HG03175 (cell line): Measurements from ENCODE around the gene SPATA31D4.

Source experiments
- ATAC-seq: cut with Tn5 transposase; IDR thresholded peaks from one replicate; pipeline ENCODE4 v1.9.1; 2021; ENCODE audit warnings: mild to moderate bottlenecking, moderate library complexity; ENCODE audit not compliant: unreplicated experiment

SPATA31D4 gene

DNA sequence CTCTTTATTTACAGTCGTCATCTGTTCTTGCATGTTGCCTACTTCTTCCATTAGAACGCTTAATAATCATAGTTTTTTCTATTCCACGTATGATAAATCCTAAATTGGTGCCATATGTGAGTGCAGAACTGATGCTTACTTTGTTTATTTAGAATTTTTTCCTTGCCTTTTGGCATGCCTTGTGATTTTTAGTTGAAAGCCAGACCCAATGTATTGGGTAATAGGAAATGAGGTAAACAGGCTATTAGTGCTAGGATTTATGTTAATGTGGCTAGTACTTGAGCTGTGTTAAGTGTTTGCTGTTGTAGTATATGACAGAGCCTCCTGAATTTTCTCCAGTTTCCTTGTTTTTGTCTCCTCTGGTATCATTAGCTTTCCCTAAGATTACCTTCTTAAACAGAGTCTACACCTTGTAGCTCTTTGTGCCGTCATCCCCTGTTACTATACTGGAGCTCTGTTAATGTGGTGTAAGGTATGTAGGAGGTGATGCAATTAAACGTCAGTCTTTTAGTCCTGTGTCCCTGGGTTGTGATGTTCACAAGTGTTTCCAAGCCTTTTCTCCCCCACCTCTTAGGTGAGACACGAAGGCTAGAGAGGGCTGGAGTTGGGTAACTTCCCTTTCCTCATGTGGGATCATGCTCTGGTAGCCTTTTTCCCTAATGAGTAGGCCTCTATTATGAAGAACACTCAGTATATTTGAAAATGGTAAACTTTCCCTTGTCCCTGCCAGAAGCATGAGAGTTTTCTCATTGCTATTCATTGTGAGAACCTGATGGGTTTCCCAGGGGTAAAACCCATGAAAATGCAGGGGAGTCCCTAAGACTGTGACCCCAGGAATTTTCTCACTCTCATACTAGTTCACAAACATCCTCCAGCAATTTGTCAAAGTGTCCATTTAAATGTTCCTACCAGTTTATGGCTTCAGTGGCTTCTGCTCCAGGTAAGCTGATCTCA is 36.3 kb downstream of the SPATA31D4 start:
- ATAC-seq = no peak

DNA sequence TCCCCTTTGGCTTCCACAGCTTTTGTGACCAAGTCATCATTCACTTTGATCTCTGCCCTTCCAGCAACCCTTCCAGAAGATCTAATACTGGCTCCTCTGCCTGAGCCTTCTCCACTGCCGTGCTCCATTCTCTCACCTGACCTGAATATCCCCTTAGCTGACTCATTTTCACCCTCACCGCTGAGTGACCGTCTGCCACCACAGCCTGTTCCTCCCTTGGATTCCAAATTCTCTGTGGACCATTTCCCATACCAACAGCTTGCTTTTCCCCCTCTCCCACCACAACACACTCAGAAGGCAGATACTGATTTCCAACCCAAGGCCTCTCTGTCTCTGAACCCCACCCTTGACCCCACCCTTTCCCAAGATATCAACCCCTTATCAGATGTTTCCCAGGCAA is 39.8 kb downstream of the SPATA31D4 start:
- ATAC-seq = no peak

- ATAC-seq = no peak
Measured at GRCh38 chr9:81969971-81970370, 41.7 kb downstream of the SPATA31D4 start.

DNA sequence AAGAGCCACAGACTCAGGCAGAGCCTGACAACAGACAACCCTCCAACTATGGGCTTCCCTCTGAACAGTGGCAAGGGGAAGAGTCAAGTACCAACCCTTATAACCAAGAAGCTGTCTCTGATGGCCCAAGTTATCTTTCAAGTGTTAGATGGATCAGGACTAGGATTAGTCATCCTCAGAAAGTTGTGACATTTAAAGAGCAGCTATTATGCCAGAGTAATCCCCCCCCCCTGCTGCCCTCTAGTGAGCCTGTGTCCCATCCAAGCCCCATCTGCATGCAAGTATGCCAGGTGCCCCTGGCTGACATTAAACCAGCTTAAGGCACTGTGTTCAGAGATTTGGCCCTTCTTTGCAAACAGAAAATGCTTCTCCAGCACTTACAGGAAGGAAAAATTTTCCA is 43.5 kb downstream of the SPATA31D4 start:
- no peak for ATAC-seq

DNA sequence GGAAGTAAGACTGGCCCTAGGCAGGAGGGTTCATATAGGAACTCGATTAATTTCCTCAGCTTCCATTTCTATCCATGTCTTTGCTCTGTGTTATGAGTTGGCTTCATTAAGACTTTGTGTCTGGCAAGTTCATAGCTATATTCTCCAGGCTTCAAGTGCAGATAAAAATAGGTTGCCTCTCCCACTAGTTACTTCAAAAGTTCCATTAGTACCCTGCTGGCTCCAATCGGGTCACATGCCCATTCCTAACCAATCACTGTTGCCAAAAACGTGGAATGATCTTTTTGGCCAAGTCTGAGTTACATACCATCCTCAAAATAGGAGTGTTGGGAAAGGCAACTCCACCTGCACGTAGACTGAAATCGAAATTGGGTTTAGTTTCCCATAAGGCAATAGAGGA is 46.5 kb downstream of the SPATA31D4 start:
- ATAC-seq = no peak

DNA sequence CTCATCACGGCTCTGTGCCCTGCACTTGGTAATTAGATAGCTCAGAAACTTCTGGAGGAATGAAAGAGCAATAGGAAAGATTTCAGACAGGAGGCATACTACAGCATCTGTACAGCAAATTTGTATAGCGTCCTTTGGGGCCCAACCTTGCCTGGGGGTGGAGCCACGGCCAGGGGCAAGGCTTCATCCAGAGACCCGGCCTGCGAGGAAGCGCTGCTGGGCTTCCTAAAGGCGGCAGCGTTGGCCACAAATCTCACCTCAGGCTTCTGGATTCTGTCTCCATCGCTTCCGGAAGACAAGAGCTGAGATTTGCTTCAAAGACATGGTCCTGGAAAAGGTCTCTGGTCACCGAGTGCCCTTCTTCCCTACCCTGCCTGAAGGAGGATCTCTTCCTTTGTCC is 48.1 kb downstream of the SPATA31D4 start:
- no peak for ATAC-seq

GRCh38 chr9:81979196-81979595 is 51.0 kb downstream of the SPATA31D4 start:
- no peak for ATAC-seq

GRCh38 chr9:81980568-81980967 is 52.3 kb downstream of the SPATA31D4 start:
- ATAC-seq = no peak

- ATAC-seq = no peak
Measured at GRCh38 chr9:81981883-81982282, 53.7 kb downstream of the SPATA31D4 start.
